SU-DHL-6 (cell line): ENCODE results near the gene RALGPS1.

Experiments used
- H2AFZ ChIP-seq: fragments of 200-600 bp; sonication (generic); 2 replicates; pipeline ENCODE4 v1.6.1; 2014; ENCODE audit warnings: low read depth, mild to moderate bottlenecking, moderate library complexity, mixed read lengths, antibody characterized with exemption, low read length; ENCODE audit not compliant: severe bottlenecking
- H3F3A ChIP-seq: fragments of 200-600 bp; shearing (Covaris generic); 2 replicates; pipeline ENCODE4 v1.6.0; 2016; ENCODE audit warnings: antibody characterized with exemption, mild to moderate bottlenecking; ENCODE audit not compliant: insufficient read depth
- H3K27ac ChIP-seq: fragments of 200-600 bp; sonication (generic); 2 replicates; pipeline ENCODE4 v1.5.1; 2016; ENCODE audit warnings: low read depth, mild to moderate bottlenecking, low read length, moderate library complexity, mixed read lengths
- H3K27me3 ChIP-seq: fragments of 200-600 bp; sonication (generic), shearing (Covaris generic); 2 replicates; pipeline ENCODE4 v1.6.0; 2014; ENCODE audit warnings: mild to moderate bottlenecking, low read length
- H3K36me3 ChIP-seq: fragments of 200-600 bp; sonication (generic); 2 replicates; pipeline ENCODE4 v1.6.1; 2014; ENCODE audit warnings: mild to moderate bottlenecking, low read length, mixed read lengths
- H3K4me2 ChIP-seq: fragments of 300-600, 200-600 bp; shearing (Covaris generic), sonication (generic); 2 replicates; pipeline ENCODE4 v1.6.0; 2014; ENCODE audit warnings: low read length, low read depth, mild to moderate bottlenecking; ENCODE audit not compliant: poor library complexity, severe bottlenecking
- H3K4me3 ChIP-seq: fragments of 200-600 bp; sonication (generic); 2 replicates; pipeline ENCODE4 v1.5.1; 2014; ENCODE audit warnings: antibody characterized with exemption, low read length, mild to moderate bottlenecking, mixed read lengths; ENCODE audit not compliant: insufficient read depth, poor library complexity, severe bottlenecking
- H3K79me2 ChIP-seq: fragments of 200-600 bp; sonication (generic); 2 replicates; pipeline ENCODE4 v1.6.1; 2014; ENCODE audit warnings: mild to moderate bottlenecking, low read length, moderate library complexity; ENCODE audit not compliant: insufficient read depth
- H3K9ac ChIP-seq: fragments of 200-600 bp; sonication (generic); 2 replicates; pipeline ENCODE4 v1.7.0; 2014; ENCODE audit warnings: mild to moderate bottlenecking, low read length
- H3K9me2 ChIP-seq: fragments of 200-600 bp; sonication (generic); replicated peaks from 2 replicates; pipeline ENCODE4 v1.6.1; 2014; ENCODE audit warnings: low read length; ENCODE audit not compliant: insufficient read depth
- H3K9me3 ChIP-seq: fragments of 200-600 bp; sonication (generic); 2 replicates; pipeline ENCODE4 v1.6.1; 2014; ENCODE audit warnings: low read length, mixed read lengths; ENCODE audit not compliant: insufficient read depth
- H4K20me1 ChIP-seq: fragments of 200-600 bp; sonication (generic); 2 replicates; pipeline ENCODE4 v1.6.1; 2014; ENCODE audit warnings: low read depth, mild to moderate bottlenecking, antibody characterized with exemption, low read length, moderate library complexity, mixed read lengths
- CTCF ChIP-seq: fragments of 200-600 bp; sonication (generic); IDR thresholded peaks from one replicate; pipeline ENCODE4 v1.5.1; 2017; ENCODE audit warnings: antibody characterized with exemption, mild to moderate bottlenecking, low read length, moderate library complexity; ENCODE audit not compliant: insufficient read depth, poor library complexity, severe bottlenecking
- EZH2phosphoT487 ChIP-seq: fragments of 200-600 bp; sonication (generic), shearing (Covaris generic); conservative IDR thresholded peaks from 2 replicates; pipeline ENCODE4 v1.6.1; 2018; ENCODE audit warnings: mild to moderate bottlenecking, antibody characterized with exemption, low read length, moderate library complexity, mixed read lengths

Gene RALGPS1

DNA sequence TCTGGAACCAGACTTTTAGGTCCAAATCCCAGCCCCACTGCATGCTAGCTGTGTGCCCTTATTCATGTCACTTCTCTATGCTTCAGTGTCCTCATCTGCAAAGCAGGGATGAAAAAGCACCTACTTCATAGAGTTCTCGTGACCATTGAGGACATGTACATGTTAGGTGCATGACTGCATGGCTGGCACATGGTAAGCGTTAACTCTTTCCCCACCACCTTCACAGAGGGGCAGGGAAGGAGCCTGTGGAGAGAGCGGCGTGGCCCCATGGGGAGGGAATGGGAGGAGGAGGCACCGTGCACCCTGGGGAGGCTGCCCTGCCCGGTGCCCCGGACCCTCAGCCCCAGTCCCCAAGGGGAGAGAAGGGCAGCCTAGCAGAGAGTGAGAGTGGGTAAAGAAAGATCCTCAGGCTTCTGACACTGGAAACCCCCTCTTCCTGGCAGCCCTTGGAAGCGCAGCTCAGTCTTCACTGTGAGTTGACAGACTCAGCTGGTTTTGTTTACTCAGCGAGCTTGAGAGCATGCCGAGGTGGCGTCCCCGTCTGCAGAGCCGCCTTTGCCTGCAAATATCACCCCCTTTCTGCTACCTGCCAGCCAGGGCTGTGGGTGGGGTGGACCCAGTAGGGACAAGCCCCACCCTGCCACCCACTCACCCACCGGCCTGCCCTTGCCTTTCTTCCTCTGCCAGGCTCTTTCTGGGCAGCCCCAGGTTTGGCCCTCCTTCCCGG is 218.5 kb downstream of the RALGPS1 start:
- H3K4me2 ChIP-seq: no peak overlapping the region
- no peak overlapping the region for H3K27ac ChIP-seq
- H3K9me3 ChIP-seq: no peaks in the 10 kb centered on the region
- TF ChIP-seq EZH2phosphoT487 (no peak), CTCF (no peak)
- H2AFZ ChIP-seq: no peak overlapping the region
- H3K36me3 ChIP-seq: no peaks in the 10 kb centered on the region
- no peaks in the 10 kb centered on the region for H3K27me3 ChIP-seq
- H3F3A ChIP-seq: no peaks in the 10 kb centered on the region
- H4K20me1 ChIP-seq: no peaks in the 10 kb centered on the region
- H3K9me2 ChIP-seq: no peaks in the 10 kb centered on the region
- no peak overlapping the region for H3K4me3 ChIP-seq
- no peak overlapping the region for H3K9ac ChIP-seq
- no peaks in the 10 kb centered on the region for H3K79me2 ChIP-seq

DNA sequence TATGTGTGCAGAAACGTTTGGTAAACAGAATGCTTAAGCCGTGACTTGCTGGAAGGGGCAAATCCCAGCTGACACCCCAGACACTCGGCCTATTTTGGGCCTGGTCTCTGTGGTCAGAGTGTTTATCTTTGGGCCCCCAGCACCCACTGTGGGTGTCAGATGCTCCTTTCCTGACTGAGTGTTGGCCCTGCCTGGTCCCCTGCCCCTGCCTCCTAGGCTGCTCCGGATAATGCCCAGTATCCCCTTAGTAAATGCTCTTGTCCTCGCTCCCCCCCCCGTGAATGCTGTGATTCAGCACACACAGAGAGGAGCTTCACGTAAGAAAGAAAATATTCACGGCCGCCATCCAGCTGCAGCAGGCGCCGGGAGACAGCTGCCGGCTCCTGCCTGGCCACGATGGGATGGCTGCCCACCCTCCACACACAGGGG is 219.2 kb downstream of the RALGPS1 start:
- H3K9me3 ChIP-seq: no peaks in the 10 kb centered on the region
- TF ChIP-seq CTCF (no peak), EZH2phosphoT487 (no peak)
- no peak overlapping the region for H3K4me2 ChIP-seq
- H3K4me3 ChIP-seq: no peak overlapping the region
- H3F3A ChIP-seq: no peaks in the 10 kb centered on the region
- no peaks in the 10 kb centered on the region for H3K9me2 ChIP-seq
- no peaks in the 10 kb centered on the region for H4K20me1 ChIP-seq
- H3K36me3 ChIP-seq: no peaks in the 10 kb centered on the region
- H3K27me3 ChIP-seq: no peaks in the 10 kb centered on the region
- no peak overlapping the region for H3K27ac ChIP-seq
- H3K79me2 ChIP-seq: no peaks in the 10 kb centered on the region
- no peak overlapping the region for H3K9ac ChIP-seq
- no peak overlapping the region for H2AFZ ChIP-seq

GRCh38 chr9:127135056-127135745 is 220.6 kb downstream of the RALGPS1 start:
- Histone ChIP-seq H3K27me3 (no peaks in the 10 kb centered on the region), H3K9me3 (no peaks in the 10 kb centered on the region), H4K20me1 (no peaks in the 10 kb centered on the region), H3K9ac (no peak overlapping the region), H2AFZ (no peak overlapping the region), H3K27ac (no peak overlapping the region), H3K4me3 (no peak overlapping the region), H3K9me2 (no peaks in the 10 kb centered on the region), H3K36me3 (no peaks in the 10 kb centered on the region), H3F3A (no peaks in the 10 kb centered on the region), H3K79me2 (no peaks in the 10 kb centered on the region), H3K4me2 (no peak overlapping the region)
- TF ChIP-seq CTCF (no peak), EZH2phosphoT487 (no peak)
